ENCODE data around the gene GPR37L1. TPM values are rescaled to one million over a fixed set of nuclear protein-coding genes. Genes with fewer than 3 reads are reported as not detected.

GPR37L1 gene
- polyA plus RNA-seq, 1 donor from 2014 or later = not detected

GRCh38 chr1:202133989-202134388 lies 11.3 kb downstream of the GPR37L1 start:
- no peak overlapping the region for H3K9ac ChIP-seq (ENCODE audit: low read length)

GRCh38 chr1:202134645-202135172 lies 12.0 kb downstream of the GPR37L1 start:
- no peaks in the 10 kb centered on the region for H4K20me1 ChIP-seq (ENCODE audit: insufficient read depth)
- H3K9ac ChIP-seq (ENCODE audit: low read length) = no peak overlapping the region
- H3K79me2 ChIP-seq (replicated peaks; ENCODE audit: insufficient read depth, low read length) = no peaks in the 10 kb centered on the region
- H3K4me3 ChIP-seq (ENCODE audit: low read length) = no peak overlapping the region
- H3K9me2 ChIP-seq (ENCODE audit: insufficient read depth, low read length) = no peaks in the 10 kb centered on the region
- H3F3A ChIP-seq (ENCODE audit: insufficient read depth, low read length, poor library complexity, severe bottlenecking) = no peaks in the 10 kb centered on the region
- no peaks in the 10 kb centered on the region for H3K27me3 ChIP-seq (ENCODE audit: insufficient read depth, low read depth, low read length)
- no peaks in the 10 kb centered on the region for H3K9me3 ChIP-seq (ENCODE audit: low read length)
- H3K27ac ChIP-seq (ENCODE audit: low read length) = no peak overlapping the region
- H2AFZ ChIP-seq (ENCODE audit: low read depth, low read length) = no peak overlapping the region
- no peak overlapping the region for H3K4me2 ChIP-seq (ENCODE audit: low read length)
- H3K36me3 ChIP-seq (ENCODE audit: insufficient read depth, low read length) = no peaks in the 10 kb centered on the region
- no peak for TF ChIP-seq REST (IDR thresholded peaks at IDR 0.05; ENCODE audit: borderline replicate concordance)
- no peak for TF ChIP-seq RAD21 (conservative IDR thresholded peaks at IDR 0.05)
- no peak for TF ChIP-seq EZH2 (IDR thresholded peaks at IDR 0.05; ENCODE audit: borderline replicate concordance, insufficient read depth, low read length, poor library complexity, severe bottlenecking)
- TF ChIP-seq EP300 (conservative IDR thresholded peaks at IDR 0.05; ENCODE audit: poor library complexity, severe bottlenecking) = no peak
- TF ChIP-seq TAF1 (IDR thresholded peaks at IDR 0.05; ENCODE audit: low read depth) = no peak
- no peak for TF ChIP-seq CTCF (IDR thresholded peaks at IDR 0.05; ENCODE audit: poor library complexity, severe bottlenecking)

More at GRCh38 chr1:202133989-202134388, 11.3 kb downstream of the GPR37L1 start:
- H3F3A ChIP-seq (ENCODE audit: insufficient read depth, low read length, poor library complexity, severe bottlenecking) = no peaks in the 10 kb centered on the region
- no peaks in the 10 kb centered on the region for H3K79me2 ChIP-seq (replicated peaks; ENCODE audit: insufficient read depth, low read length)
- no peaks in the 10 kb centered on the region for H3K36me3 ChIP-seq (ENCODE audit: insufficient read depth, low read length)
- no peak overlapping the region for H2AFZ ChIP-seq (ENCODE audit: low read depth, low read length)
- no peaks in the 10 kb centered on the region for H3K9me3 ChIP-seq (ENCODE audit: low read length)
- no peak overlapping the region for H3K27ac ChIP-seq (ENCODE audit: low read length)
- H4K20me1 ChIP-seq (ENCODE audit: insufficient read depth) = no peaks in the 10 kb centered on the region
- no peaks in the 10 kb centered on the region for H3K27me3 ChIP-seq (ENCODE audit: insufficient read depth, low read depth, low read length)
- TF ChIP-seq EZH2 (IDR thresholded peaks at IDR 0.05; ENCODE audit: borderline replicate concordance, insufficient read depth, low read length, poor library complexity, severe bottlenecking) (no peak), REST (IDR thresholded peaks at IDR 0.05; ENCODE audit: borderline replicate concordance) (no peak), CTCF (IDR thresholded peaks at IDR 0.05; ENCODE audit: poor library complexity, severe bottlenecking) (no peak), EP300 (conservative IDR thresholded peaks at IDR 0.05; ENCODE audit: poor library complexity, severe bottlenecking) (no peak), MXI1 (conservative IDR thresholded peaks at IDR 0.05; ENCODE audit: poor library complexity, severe bottlenecking) (no peak), POLR2AphosphoS5 (IDR thresholded peaks at IDR 0.05) (no peak), TAF1 (IDR thresholded peaks at IDR 0.05; ENCODE audit: low read depth) (no peak), SMC3 (conservative IDR thresholded peaks at IDR 0.05; ENCODE audit: poor library complexity) (no peak), RAD21 (conservative IDR thresholded peaks at IDR 0.05) (no peak)
- H3K4me3 ChIP-seq (ENCODE audit: low read length) = no peak overlapping the region
- no peak overlapping the region for H3K4me2 ChIP-seq (ENCODE audit: low read length)
- H3K9me2 ChIP-seq (ENCODE audit: insufficient read depth, low read length) = no peaks in the 10 kb centered on the region
